Measurements from ENCODE around the gene PLGRKT. TPM values are rescaled to one million over a fixed set of nuclear protein-coding genes. Genes with fewer than 3 reads are reported as not detected.

Gene PLGRKT
- total and polyA plus RNA-seq, 4 donors, result 4.1 to 11.3 (median 7.2) TPM

DNA sequence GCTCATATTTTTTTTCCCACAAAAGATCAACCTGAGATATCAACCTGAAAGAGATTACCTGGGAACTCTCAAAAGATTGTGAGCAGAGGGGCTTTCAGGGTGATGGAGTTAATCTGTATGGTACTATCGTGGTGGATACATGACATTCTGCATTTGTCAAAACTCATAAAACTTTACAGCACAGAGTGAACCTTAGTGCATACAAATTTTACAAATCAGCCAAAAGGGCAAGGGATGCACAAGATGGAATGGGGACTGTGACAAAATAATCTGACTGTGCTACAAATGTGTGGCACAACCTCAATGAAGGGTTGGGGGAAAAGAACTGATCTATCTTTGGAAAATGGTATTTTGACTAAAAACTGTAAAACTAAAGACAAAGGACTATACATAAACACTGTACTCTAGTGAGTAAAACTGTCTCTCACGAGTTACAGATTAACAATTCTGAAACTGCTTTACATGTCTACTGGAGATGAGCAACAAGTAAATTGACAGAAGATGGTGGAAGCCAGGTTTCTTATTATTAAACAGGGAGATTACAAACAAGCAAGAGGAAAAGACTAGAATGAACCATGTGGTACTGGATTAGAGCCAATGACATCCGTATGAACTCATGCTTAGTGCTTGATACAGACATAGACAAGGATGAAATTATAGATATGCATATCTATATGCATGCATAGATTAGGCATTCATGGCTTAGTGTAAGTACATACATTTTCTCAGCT, 73.3 kb downstream of the PLGRKT start:
- WGBS, result 53% methylated on average over 3 of the region's 3 CpGs
- H3K4me3 ChIP-seq (ENCODE audit: low read depth in 1 of 3, low read length in 3 of 3), result no peak overlapping the region
- no peaks in the 10 kb centered on the region for H3K4me1 ChIP-seq (ENCODE audit: control insufficient read depth in 4 of 4, insufficient read depth in 4 of 4, low read length in 3 of 4)
- H3K9me3 ChIP-seq (ENCODE audit: control insufficient read depth in 4 of 4, low read length in 3 of 4), result no peaks in the 10 kb centered on the region
- DNase-seq (ENCODE audit: low spot score), result no peak
- no peaks in the 10 kb centered on the region for H3K36me3 ChIP-seq (ENCODE audit: control insufficient read depth in 4 of 4, insufficient read depth in 3 of 4, low read depth in 1 of 4, low read length in 3 of 4)
- H3K27ac ChIP-seq (ENCODE audit: low read depth in 1 of 2, low read length in 2 of 2), result no peak overlapping the region
- no peak overlapping the region for H3K9ac ChIP-seq (ENCODE audit: low read depth in 1 of 2, low read length in 2 of 2)
- no peaks in the 10 kb centered on the region for H3K27me3 ChIP-seq (ENCODE audit: control insufficient read depth in 4 of 4, insufficient read depth in 4 of 4, low read length in 3 of 4)
- TF ChIP-seq RXRA (IDR thresholded peaks at IDR 0.05) (no peak), GABPA (IDR thresholded peaks at IDR 0.05 in 1 of 2, conservative IDR thresholded peaks at IDR 0.05 in 1 of 2) (no peak), TAF1 (conservative IDR thresholded peaks at IDR 0.05) (no peak), EGR1 (IDR thresholded peaks at IDR 0.05; ENCODE audit: low read depth in 2 of 2) (no peak), YY1 (IDR thresholded peaks at IDR 0.05) (no peak), FOXA1 (IDR thresholded peaks at IDR 0.05) (no peak), JUND (IDR thresholded peaks at IDR 0.05) (no peak), NR2F2 (IDR thresholded peaks at IDR 0.05) (no peak)
- TF ChIP-seq, protein P1, sequence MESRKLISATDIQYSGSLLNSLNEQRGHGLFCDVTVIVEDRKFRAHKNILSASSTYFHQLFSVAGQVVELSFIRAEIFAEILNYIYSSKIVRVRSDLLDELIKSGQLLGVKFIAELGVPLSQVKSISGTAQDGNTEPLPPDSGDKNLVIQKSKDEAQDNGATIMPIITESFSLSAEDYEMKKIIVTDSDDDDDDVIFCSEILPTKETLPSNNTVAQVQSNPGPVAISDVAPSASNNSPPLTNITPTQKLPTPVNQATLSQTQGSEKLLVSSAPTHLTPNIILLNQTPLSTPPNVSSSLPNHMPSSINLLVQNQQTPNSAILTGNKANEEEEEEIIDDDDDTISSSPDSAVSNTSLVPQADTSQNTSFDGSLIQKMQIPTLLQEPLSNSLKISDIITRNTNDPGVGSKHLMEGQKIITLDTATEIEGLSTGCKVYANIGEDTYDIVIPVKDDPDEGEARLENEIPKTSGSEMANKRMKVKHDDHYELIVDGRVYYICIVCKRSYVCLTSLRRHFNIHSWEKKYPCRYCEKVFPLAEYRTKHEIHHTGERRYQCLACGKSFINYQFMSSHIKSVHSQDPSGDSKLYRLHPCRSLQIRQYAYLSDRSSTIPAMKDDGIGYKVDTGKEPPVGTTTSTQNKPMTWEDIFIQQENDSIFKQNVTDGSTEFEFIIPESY (IDR thresholded peaks at IDR 0.05), result no peak
- TF ChIP-seq, protein P2, sequence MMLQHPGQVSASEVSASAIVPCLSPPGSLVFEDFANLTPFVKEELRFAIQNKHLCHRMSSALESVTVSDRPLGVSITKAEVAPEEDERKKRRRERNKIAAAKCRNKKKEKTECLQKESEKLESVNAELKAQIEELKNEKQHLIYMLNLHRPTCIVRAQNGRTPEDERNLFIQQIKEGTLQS (IDR thresholded peaks at IDR 0.05), result no peak
- TF ChIP-seq, protein P3, sequence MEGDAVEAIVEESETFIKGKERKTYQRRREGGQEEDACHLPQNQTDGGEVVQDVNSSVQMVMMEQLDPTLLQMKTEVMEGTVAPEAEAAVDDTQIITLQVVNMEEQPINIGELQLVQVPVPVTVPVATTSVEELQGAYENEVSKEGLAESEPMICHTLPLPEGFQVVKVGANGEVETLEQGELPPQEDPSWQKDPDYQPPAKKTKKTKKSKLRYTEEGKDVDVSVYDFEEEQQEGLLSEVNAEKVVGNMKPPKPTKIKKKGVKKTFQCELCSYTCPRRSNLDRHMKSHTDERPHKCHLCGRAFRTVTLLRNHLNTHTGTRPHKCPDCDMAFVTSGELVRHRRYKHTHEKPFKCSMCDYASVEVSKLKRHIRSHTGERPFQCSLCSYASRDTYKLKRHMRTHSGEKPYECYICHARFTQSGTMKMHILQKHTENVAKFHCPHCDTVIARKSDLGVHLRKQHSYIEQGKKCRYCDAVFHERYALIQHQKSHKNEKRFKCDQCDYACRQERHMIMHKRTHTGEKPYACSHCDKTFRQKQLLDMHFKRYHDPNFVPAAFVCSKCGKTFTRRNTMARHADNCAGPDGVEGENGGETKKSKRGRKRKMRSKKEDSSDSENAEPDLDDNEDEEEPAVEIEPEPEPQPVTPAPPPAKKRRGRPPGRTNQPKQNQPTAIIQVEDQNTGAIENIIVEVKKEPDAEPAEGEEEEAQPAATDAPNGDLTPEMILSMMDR (IDR thresholded peaks at IDR 0.05; ENCODE audit: low read depth, low read length, missing input control), result no peak

DNA sequence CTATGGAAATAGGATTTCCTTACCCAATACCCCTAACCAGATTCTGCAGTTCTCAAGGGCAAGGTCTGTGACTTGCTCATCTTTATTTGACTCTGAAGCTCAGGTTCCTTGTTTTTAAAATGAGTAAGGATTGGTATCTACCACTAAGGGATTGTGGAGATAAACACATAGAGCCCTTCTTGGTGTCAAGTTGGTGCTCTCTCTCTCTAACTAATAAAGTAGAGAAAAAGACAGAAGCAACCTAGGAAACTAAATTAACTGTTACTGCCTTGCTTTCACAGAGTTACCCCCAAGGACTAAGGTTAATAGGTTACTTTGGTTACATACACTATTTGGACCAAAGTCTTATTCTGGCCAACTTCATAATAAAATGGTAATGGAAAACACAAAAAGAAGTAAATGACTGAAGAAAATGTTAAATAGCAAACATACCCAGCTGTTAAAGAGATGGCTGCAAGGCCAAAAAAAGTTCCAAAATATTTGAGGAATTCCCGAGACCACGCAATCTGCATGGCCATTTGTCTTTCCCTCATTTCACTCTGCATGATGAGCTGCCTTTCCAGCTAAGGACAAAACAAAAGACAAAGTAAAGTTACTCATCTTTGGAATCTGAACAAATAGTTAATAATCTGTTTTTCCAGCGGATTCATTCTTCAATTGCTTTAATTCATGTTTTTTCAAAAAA, 76.3 kb downstream of the PLGRKT start:
- H3K36me3 ChIP-seq (ENCODE audit: control insufficient read depth in 4 of 4, insufficient read depth in 3 of 4, low read depth in 1 of 4, low read length in 3 of 4), result peaks cover 0 to 8% (median 0%) of the 10 kb centered on the region in 4 donors
- DNase-seq (ENCODE audit: low spot score), result no peak
- H3K27me3 ChIP-seq (ENCODE audit: control insufficient read depth in 4 of 4, insufficient read depth in 4 of 4, low read length in 3 of 4), result no peaks in the 10 kb centered on the region
- H3K4me3 ChIP-seq (ENCODE audit: low read depth in 1 of 3, low read length in 3 of 3), result no peak overlapping the region
- no peaks in the 10 kb centered on the region for H3K4me1 ChIP-seq (ENCODE audit: control insufficient read depth in 4 of 4, insufficient read depth in 4 of 4, low read length in 3 of 4)
- H3K27ac ChIP-seq (ENCODE audit: low read depth in 1 of 2, low read length in 2 of 2), result no peak overlapping the region
- H3K9me3 ChIP-seq (ENCODE audit: control insufficient read depth in 4 of 4, low read length in 3 of 4), result no peaks in the 10 kb centered on the region
- TF ChIP-seq, protein P4, sequence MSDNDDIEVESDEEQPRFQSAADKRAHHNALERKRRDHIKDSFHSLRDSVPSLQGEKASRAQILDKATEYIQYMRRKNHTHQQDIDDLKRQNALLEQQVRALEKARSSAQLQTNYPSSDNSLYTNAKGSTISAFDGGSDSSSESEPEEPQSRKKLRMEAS (IDR thresholded peaks at IDR 0.05), result no peak
- TF ChIP-seq TAF1 (conservative IDR thresholded peaks at IDR 0.05) (no peak), RAD21 (IDR thresholded peaks at IDR 0.05) (no peak), NR2F2 (IDR thresholded peaks at IDR 0.05) (no peak), EGR1 (IDR thresholded peaks at IDR 0.05; ENCODE audit: low read depth in 2 of 2) (no peak), FOXA1 (IDR thresholded peaks at IDR 0.05) (no peak), HNF4G (IDR thresholded peaks at IDR 0.05) (no peak), YY1 (IDR thresholded peaks at IDR 0.05) (no peak), RXRA (IDR thresholded peaks at IDR 0.05) (no peak)
- TF ChIP-seq, protein P3 (IDR thresholded peaks at IDR 0.05; ENCODE audit: low read depth, low read length, missing input control), result no peak
- TF ChIP-seq, protein P5, sequence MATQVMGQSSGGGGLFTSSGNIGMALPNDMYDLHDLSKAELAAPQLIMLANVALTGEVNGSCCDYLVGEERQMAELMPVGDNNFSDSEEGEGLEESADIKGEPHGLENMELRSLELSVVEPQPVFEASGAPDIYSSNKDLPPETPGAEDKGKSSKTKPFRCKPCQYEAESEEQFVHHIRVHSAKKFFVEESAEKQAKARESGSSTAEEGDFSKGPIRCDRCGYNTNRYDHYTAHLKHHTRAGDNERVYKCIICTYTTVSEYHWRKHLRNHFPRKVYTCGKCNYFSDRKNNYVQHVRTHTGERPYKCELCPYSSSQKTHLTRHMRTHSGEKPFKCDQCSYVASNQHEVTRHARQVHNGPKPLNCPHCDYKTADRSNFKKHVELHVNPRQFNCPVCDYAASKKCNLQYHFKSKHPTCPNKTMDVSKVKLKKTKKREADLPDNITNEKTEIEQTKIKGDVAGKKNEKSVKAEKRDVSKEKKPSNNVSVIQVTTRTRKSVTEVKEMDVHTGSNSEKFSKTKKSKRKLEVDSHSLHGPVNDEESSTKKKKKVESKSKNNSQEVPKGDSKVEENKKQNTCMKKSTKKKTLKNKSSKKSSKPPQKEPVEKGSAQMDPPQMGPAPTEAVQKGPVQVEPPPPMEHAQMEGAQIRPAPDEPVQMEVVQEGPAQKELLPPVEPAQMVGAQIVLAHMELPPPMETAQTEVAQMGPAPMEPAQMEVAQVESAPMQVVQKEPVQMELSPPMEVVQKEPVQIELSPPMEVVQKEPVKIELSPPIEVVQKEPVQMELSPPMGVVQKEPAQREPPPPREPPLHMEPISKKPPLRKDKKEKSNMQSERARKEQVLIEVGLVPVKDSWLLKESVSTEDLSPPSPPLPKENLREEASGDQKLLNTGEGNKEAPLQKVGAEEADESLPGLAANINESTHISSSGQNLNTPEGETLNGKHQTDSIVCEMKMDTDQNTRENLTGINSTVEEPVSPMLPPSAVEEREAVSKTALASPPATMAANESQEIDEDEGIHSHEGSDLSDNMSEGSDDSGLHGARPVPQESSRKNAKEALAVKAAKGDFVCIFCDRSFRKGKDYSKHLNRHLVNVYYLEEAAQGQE (IDR thresholded peaks at IDR 0.05), result no peak
- H3K9ac ChIP-seq (ENCODE audit: low read depth in 1 of 2, low read length in 2 of 2), result no peak overlapping the region
- WGBS, result 91% methylated on average over 3 of the region's 3 CpGs
